Vagina (tissue), 2 donors: ENCODE results near the gene NOVA2.

ENCODE experiments used
- POLR2A ChIP-seq, 2 donors: fragments of 450-650 bp; IDR thresholded peaks; one replicate each; pipeline ENCODE4 v1.6.1; 2017; ENCODE audit warnings: antibody characterized with exemption in 2 of 2, mild to moderate bottlenecking in 2 of 2, moderate library complexity in 2 of 2
- POLR2AphosphoS5 ChIP-seq, 2 donors: sonication (generic); formaldehyde crosslinking; IDR thresholded peaks; one replicate each; pipeline ENCODE4 v1.9.0; 2017; ENCODE audit warnings: antibody characterized with exemption in 2 of 2, mild to moderate bottlenecking in 2 of 2, low read depth in 1 of 2; ENCODE audit not compliant: insufficient read depth in 1 of 2
- TF ChIP-seq, protein P1 (sequence below), 3 experiments: fragments of 450-650 bp in 2 of 3; fragments of 200-600 bp in 1 of 3; sonication (generic) in 1 of 3; IDR thresholded peaks; one replicate each; pipeline ENCODE4 v1.5.1; 2017 to 2019; ENCODE audit warnings: antibody characterized with exemption in 3 of 3, mild to moderate bottlenecking in 2 of 3, moderate library complexity in 2 of 3

- TF ChIP-seq, protein P1, sequence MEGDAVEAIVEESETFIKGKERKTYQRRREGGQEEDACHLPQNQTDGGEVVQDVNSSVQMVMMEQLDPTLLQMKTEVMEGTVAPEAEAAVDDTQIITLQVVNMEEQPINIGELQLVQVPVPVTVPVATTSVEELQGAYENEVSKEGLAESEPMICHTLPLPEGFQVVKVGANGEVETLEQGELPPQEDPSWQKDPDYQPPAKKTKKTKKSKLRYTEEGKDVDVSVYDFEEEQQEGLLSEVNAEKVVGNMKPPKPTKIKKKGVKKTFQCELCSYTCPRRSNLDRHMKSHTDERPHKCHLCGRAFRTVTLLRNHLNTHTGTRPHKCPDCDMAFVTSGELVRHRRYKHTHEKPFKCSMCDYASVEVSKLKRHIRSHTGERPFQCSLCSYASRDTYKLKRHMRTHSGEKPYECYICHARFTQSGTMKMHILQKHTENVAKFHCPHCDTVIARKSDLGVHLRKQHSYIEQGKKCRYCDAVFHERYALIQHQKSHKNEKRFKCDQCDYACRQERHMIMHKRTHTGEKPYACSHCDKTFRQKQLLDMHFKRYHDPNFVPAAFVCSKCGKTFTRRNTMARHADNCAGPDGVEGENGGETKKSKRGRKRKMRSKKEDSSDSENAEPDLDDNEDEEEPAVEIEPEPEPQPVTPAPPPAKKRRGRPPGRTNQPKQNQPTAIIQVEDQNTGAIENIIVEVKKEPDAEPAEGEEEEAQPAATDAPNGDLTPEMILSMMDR (IDR thresholded peaks at IDR 0.05): no peak
- TF ChIP-seq POLR2AphosphoS5 (IDR thresholded peaks at IDR 0.05; ENCODE audit: insufficient read depth in 1 of 2, low read depth in 1 of 2) (no peak), POLR2A (IDR thresholded peaks at IDR 0.05) (no peak)
Measured at GRCh38 chr19:45931055-45931454, 42.6 kb downstream of the NOVA2 start.
